Measurements from ENCODE around the gene SELENON.

Gene SELENON

GRCh38 chr1:25793585-25794170 lies 6.3 kb upstream of the SELENON start:
- Histone ChIP-seq H3K36me3 (replicated peaks) (no peaks in the 10 kb centered on the region), H3K27me3 (ENCODE audit: low read depth) (no peaks in the 10 kb centered on the region), H3K9me3 (no peaks in the 10 kb centered on the region), H3K4me1 (no peaks in the 10 kb centered on the region), H3K4me3 (no peak overlapping the region)
- DNase-seq (ENCODE audit: low spot score in 2 of 2), result no peak
- in situ Hi-C loops (cut with MboI; ENCODE audit: low sequenced_read_pairs), result loop anchor here (5.0 kb wide), 1 partner anchor 171 kb away; no protein-coding TSS in a partner anchor

- H3K36me3 ChIP-seq (replicated peaks), result no peaks in the 10 kb centered on the region
- no peaks in the 10 kb centered on the region for H3K27me3 ChIP-seq (ENCODE audit: low read depth)
- in situ Hi-C loops (cut with MboI; ENCODE audit: low sequenced_read_pairs), result loop anchor here (5.0 kb wide), 1 partner anchor 172 kb away; no protein-coding TSS in a partner anchor
- no peak for DNase-seq (ENCODE audit: low spot score in 2 of 2)
- no peak overlapping the region for H3K4me3 ChIP-seq
- no peaks in the 10 kb centered on the region; the same call in 1 of the 2 replicates for H3K4me1 ChIP-seq
- no peaks in the 10 kb centered on the region for H3K9me3 ChIP-seq
These were observed 5.7 kb upstream of the SELENON start for GRCh38 chr1:25794325-25794724.

- in situ Hi-C loops (cut with MboI; ENCODE audit: low sequenced_read_pairs), result no loop called here
- peaks cover 4% of the 10 kb centered on the region for H3K4me1 ChIP-seq
These were observed 4.8 kb upstream of the SELENON start for GRCh38 chr1:25795211-25795610.

DNA sequence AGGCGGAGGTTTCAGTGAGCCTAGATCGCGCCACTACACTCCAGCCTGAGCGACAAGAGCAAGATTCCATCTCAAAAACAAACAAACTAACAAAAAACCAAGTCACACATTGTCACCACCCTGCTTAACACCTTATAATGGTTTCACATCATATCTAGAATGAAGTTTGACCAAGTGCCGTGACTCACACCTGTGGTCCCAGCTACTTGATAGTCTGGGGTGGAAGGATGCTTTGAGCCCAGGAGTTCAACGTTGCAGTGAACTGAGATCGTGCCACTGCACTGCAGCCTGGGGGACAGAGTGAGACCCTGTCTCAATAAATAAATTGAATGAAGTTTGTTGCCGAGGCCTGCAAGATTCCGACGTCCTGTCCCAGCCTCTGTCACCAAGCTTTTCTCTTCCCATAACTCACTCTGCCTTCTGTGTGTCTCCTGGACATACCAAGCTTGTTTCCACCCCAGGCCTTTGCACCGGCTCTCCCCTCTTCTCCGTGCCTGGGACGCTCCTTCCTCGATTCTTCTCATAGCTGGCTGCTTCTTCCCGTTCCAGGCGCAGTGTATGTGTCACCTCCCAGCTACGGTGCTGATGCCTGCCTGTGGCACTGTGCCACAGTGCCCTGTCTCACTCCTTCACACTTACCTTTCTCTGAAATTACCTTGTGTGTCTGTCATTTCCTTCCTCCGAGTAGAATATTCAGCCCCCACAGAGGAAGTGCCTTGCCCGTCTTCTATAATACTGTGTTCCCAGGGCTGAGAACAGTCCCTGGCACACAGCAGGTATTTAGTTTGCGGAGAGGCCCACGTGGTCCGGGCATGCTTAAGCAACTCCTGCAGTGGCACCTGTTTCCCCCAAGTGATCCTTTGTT lies 3.8 kb upstream of the SELENON start:
- no peak for DNase-seq (ENCODE audit: low spot score in 2 of 2)

More at GRCh38 chr1:25795211-25795610, 4.8 kb upstream of the SELENON start:
- Histone ChIP-seq H3K9me3 (no peaks in the 10 kb centered on the region), H3K4me3 (no peak overlapping the region), H3K36me3 (replicated peaks) (no peaks in the 10 kb centered on the region), H3K27me3 (ENCODE audit: low read depth) (no peaks in the 10 kb centered on the region)
- DNase-seq (ENCODE audit: low spot score in 2 of 2), result no peak

GRCh38 chr1:25796811-25797458 lies 3.1 kb upstream of the SELENON start:
- Histone ChIP-seq H3K27me3 (ENCODE audit: low read depth) (no peaks in the 10 kb centered on the region), H3K9me3 (no peaks in the 10 kb centered on the region), H3K4me1 (peaks cover 11% of the 10 kb centered on the region), H3K4me3 (no peak overlapping the region), H3K36me3 (replicated peaks) (no peaks in the 10 kb centered on the region)
- in situ Hi-C loops (cut with MboI; ENCODE audit: low sequenced_read_pairs), result no loop called here
- peak; percentile 74 to 92 for DNase-seq (ENCODE audit: low spot score in 2 of 2)

More for the DNA sequence above, 3.8 kb upstream of the SELENON start:
- no peaks in the 10 kb centered on the region for H3K9me3 ChIP-seq
- H3K4me1 ChIP-seq, result peaks cover 10% of the 10 kb centered on the region
- H3K36me3 ChIP-seq (replicated peaks), result no peaks in the 10 kb centered on the region
- in situ Hi-C loops (cut with MboI; ENCODE audit: low sequenced_read_pairs), result no loop called here
- H3K4me3 ChIP-seq, result no peak overlapping the region
- no peaks in the 10 kb centered on the region for H3K27me3 ChIP-seq (ENCODE audit: low read depth)

- peaks cover 13% of the 10 kb centered on the region for H3K4me1 ChIP-seq
- in situ Hi-C loops (cut with MboI; ENCODE audit: low sequenced_read_pairs), result no loop called here
- H3K27me3 ChIP-seq (ENCODE audit: low read depth), result no peaks in the 10 kb centered on the region
- peak in 1 of 2 experiments; percentile 73 for DNase-seq (ENCODE audit: low spot score in 2 of 2)
- no peaks in the 10 kb centered on the region for H3K36me3 ChIP-seq (replicated peaks)
- H3K4me3 ChIP-seq, result no peak overlapping the region
- no peaks in the 10 kb centered on the region for H3K9me3 ChIP-seq
These were observed 2.1 kb upstream of the SELENON start for GRCh38 chr1:25797939-25798338.

GRCh38 chr1:25798666-25799351 lies 1.2 kb upstream of the SELENON start:
- Histone ChIP-seq H3K27me3 (ENCODE audit: low read depth) (no peaks in the 10 kb centered on the region), H3K4me1 (peaks cover 15% of the 10 kb centered on the region), H3K4me3 (no peak overlapping the region), H3K36me3 (replicated peaks) (0 out of 2 replicates have a peak, but pooled peaks cover 3% of the 10 kb centered on the region), H3K9me3 (no peaks in the 10 kb centered on the region)
- no peak for DNase-seq (ENCODE audit: low spot score in 2 of 2)
- in situ Hi-C loops (cut with MboI; ENCODE audit: low sequenced_read_pairs), result no loop called here

GRCh38 chr1:25799352-25799934 lies 550 bp upstream of the SELENON start:
- in situ Hi-C loops (cut with MboI; ENCODE audit: low sequenced_read_pairs), result no loop called here
- Histone ChIP-seq H3K9me3 (no peaks in the 10 kb centered on the region), H3K4me3 (peak overlapping the region; percentile 34), H3K4me1 (peaks cover 15% of the 10 kb centered on the region), H3K27me3 (ENCODE audit: low read depth) (no peaks in the 10 kb centered on the region), H3K36me3 (replicated peaks) (0 out of 2 replicates have a peak, but pooled peaks cover 6% of the 10 kb centered on the region)
- no peak for DNase-seq (ENCODE audit: low spot score in 2 of 2)

DNA sequence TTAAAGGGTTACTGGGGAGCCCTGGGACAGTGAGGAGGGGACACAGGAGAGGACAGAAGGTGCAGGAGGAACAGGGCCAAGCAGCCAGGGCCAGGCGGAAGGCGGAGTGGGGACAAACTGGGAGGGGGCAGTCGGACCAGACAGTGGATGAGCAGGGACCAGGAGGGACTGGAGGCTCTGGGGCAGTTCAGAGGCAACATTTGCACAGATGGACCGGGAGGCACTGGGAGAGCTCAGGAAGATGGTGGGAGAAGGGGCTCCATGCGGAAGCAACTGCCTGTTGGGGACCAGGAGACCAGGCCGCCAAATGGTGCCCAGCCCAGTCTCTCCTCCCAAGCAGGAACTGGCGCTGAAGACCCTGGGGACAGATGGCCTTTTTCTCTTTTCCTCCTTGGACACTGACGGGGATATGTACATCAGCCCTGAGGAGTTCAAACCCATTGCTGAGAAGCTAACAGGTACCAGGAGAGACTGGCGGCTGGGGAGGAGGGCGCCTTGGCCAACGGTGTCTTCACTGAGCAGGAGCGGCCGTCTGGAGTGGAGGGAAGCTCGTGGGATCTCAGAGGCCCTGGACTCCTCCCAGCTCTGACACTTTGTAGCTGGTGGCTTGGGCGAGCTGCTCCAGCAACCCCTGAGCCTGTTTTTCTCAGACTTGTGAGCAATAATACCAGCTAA lies 847 bp downstream of the SELENON start:
- Histone ChIP-seq H3K4me3 (peak overlapping the region; percentile 46), H3K36me3 (replicated peaks) (peaks cover 18% of the 10 kb centered on the region), H3K4me1 (peaks cover 15% of the 10 kb centered on the region), H3K9me3 (no peaks in the 10 kb centered on the region), H3K27me3 (ENCODE audit: low read depth) (no peaks in the 10 kb centered on the region)
- in situ Hi-C loops (cut with MboI; ENCODE audit: low sequenced_read_pairs), result loop anchor here (25.0 kb wide), 1 partner anchor 389 kb away; the partner anchor contains the start of gene RHCE
- DNase-seq (ENCODE audit: low spot score in 2 of 2), result peak in 1 of 2 experiments; percentile 32

DNA sequence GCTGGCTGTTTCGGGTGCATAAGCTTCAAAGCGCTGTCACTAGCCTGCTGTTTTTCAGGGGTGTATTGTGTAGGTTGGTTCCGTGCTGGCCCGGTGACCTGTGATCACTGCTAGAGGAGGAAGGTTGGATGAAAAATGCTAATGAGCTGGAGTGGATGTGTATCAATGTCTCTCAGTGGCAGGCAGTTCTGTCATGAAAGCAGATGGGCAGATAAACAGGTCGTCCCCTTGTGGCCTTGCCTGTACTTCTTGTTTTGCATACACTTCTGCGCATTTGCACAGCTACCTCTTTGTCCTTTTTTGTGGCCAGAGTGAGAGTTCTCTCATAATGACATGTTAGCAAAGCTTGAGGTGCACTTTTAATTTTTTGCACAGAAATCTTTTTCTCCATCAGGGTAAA lies 2.9 kb downstream of the SELENON start:
- in situ Hi-C loops (cut with MboI; ENCODE audit: low sequenced_read_pairs), result loop anchor here (25.0 kb wide), 1 partner anchor 391 kb away; the partner anchor contains the start of gene RHCE

DNA sequence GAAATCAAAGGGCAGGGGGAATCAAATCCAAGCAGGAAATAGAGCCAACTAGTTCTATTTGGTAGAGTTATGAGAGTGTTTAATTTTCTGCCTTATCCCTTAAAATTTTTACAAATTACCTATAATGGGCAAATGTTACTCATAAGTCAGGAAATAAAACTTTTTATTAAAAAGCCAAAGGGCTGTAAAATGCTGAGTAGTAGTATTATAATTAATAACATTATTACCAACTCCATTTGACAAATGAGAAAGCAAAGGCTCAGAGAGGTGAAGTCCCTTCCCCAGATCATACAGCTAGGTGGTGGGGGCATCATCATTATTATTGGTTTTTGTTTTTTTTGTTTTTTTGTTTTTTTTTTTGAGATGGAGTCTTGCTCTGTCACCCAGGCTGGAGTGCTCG lies 3.4 kb downstream of the SELENON start:
- Histone ChIP-seq H3K4me3 (no peak overlapping the region), H3K27me3 (ENCODE audit: low read depth) (no peaks in the 10 kb centered on the region), H3K36me3 (replicated peaks) (peaks cover 25% of the 10 kb centered on the region), H3K4me1 (peaks cover 15% of the 10 kb centered on the region), H3K9me3 (no peaks in the 10 kb centered on the region)
- DNase-seq (ENCODE audit: low spot score in 2 of 2), result no peak
- in situ Hi-C loops (cut with MboI; ENCODE audit: low sequenced_read_pairs), result loop anchor here (25.0 kb wide), 1 partner anchor 391 kb away; the partner anchor contains the start of gene RHCE

More for the DNA sequence above, 2.9 kb downstream of the SELENON start:
- no peaks in the 10 kb centered on the region for H3K9me3 ChIP-seq
- no peak overlapping the region for H3K4me3 ChIP-seq
- H3K27me3 ChIP-seq (ENCODE audit: low read depth), result no peaks in the 10 kb centered on the region
- peaks cover 25% of the 10 kb centered on the region for H3K36me3 ChIP-seq (replicated peaks)
- H3K4me1 ChIP-seq, result peaks cover 15% of the 10 kb centered on the region
- DNase-seq (ENCODE audit: low spot score in 2 of 2), result no peak

- H3K27me3 ChIP-seq (ENCODE audit: low read depth), result no peaks in the 10 kb centered on the region
- H3K4me1 ChIP-seq, result peaks cover 15% of the 10 kb centered on the region
- no peaks in the 10 kb centered on the region for H3K9me3 ChIP-seq
- in situ Hi-C loops (cut with MboI; ENCODE audit: low sequenced_read_pairs), result loop anchor here (25.0 kb wide), 1 partner anchor 392 kb away; the partner anchor contains the start of gene RHCE
- DNase-seq (ENCODE audit: low spot score in 2 of 2), result no peak
- H3K4me3 ChIP-seq, result no peak overlapping the region
- H3K36me3 ChIP-seq (replicated peaks), result peaks cover 32% of the 10 kb centered on the region
These were observed 4.4 kb downstream of the SELENON start for GRCh38 chr1:25804244-25804963.
